ENCODE results near the gene C19orf38.

GRCh38 chr19:10862561-10863106 is 14.4 kb downstream of the C19orf38 start:
- no peak for TF ChIP-seq CTCF (IDR thresholded peaks at IDR 0.05; ENCODE audit: extremely low read depth in 1 of 2, insufficient read depth in 1 of 2, low read depth in 1 of 2, low read length in 2 of 2)
- TF ChIP-seq POLR2A (IDR thresholded peaks at IDR 0.05; ENCODE audit: low read depth, low read length): no peak
- TF ChIP-seq MYC (IDR thresholded peaks at IDR 0.05; ENCODE audit: low read depth, low read length): no peak
- TF ChIP-seq POLR2AphosphoS5 (IDR thresholded peaks at IDR 0.05; ENCODE audit: insufficient read depth, low read depth, low read length): no peak
- TF ChIP-seq JUN (IDR thresholded peaks at IDR 0.05; ENCODE audit: borderline replicate concordance, insufficient read depth, insufficient read length, low read depth): no peak
- TF ChIP-seq GATA2 (IDR thresholded peaks at IDR 0.05; ENCODE audit: insufficient read depth, insufficient read length, low read depth, low read length): no peak
- no peak for TF ChIP-seq FOS (IDR thresholded peaks at IDR 0.05; ENCODE audit: borderline replicate concordance, insufficient read depth, low read length)
- TF ChIP-seq MAX (IDR thresholded peaks at IDR 0.05; ENCODE audit: insufficient read depth, insufficient read length): no peak
- no peak for TF ChIP-seq EZH2 (IDR thresholded peaks at IDR 0.05; ENCODE audit: borderline replicate concordance, low read depth, low read length, severe bottlenecking)

Measured in endothelial cell of umbilical vein (primary cell).